SK-MEL-5 (cell line): ENCODE measurements around the gene C12orf57. TPM values are rescaled to one million over a fixed set of nuclear protein-coding genes. Genes with fewer than 3 reads are reported as not detected.
A peak's percentile ranks its signal among the peaks of the same experiment; 100 is the strongest.

Experiments used
- DNase-seq: peaks from one replicate; pipeline ENCODE4 v3.0.0-alpha.2; 2016; ENCODE audit warnings: low read depth, low spot score
- in situ Hi-C: cut with HindIII; loops from 2 replicates; pipeline ENCODE4 v1.10.0; 2016; ENCODE audit warnings: low sequenced_read_pairs, high pct_unique_total_duplicates, low pct_unique_long_range_greater_than_20kb
- total RNA-seq: library from RNA; depleted of rRNA; stranded (reverse); fragments of >200 nt; shearing (Covaris generic); gene quantifications from 2 replicates; pipeline ENCODE4 v1.2.3, GENCODE V29; 2014

Gene C12orf57
- total RNA-seq, 1 experiment from 2014 or later, result 135 TPM

DNA sequence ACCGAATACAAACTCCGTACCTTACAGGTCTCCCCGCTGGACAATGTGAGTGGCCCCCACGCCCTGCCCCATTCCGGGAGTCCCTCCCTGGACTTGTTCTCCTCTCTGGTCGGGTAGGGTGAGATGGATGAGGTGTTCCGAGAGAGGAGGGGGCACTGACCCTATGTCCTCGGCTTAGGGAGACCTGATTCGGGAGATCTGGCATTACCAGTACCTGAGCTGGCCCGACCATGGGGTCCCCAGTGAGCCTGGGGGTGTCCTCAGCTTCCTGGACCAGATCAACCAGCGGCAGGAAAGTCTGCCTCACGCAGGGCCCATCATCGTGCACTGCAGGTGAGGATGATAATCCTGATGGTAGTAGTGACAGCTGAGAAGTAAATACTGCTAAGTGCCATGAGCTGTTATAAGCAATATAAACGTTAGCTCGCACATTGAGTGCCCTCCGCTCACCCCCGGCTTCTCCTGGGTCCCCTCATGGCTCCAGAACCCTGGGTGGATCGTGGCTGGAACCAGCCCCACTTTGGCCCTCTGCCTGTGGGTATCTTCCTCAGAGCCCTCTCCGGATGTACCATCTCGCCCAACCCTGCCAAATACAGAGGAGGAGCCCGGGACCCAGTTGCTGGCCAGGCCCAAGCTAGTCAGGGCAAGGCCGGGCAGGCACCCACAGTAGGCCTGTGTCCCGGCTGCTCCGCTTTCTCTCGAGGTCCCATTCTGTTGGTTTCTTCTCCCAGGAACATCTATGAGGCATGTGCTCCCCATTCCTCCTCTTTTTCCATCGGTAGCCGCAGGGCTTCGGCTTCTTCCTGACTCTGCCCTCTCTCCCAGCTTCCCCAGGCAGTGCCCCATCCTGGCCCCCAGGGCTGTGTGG is 14.2 kb downstream of the C12orf57 start:
- DNase-seq, result no peak
- in situ Hi-C loops, result no loop called here

- DNase-seq, result no peak
- in situ Hi-C loops, result no loop called here
Observed at GRCh38 chr12:6958609-6959057, 14.8 kb downstream of the C12orf57 start.

DNA sequence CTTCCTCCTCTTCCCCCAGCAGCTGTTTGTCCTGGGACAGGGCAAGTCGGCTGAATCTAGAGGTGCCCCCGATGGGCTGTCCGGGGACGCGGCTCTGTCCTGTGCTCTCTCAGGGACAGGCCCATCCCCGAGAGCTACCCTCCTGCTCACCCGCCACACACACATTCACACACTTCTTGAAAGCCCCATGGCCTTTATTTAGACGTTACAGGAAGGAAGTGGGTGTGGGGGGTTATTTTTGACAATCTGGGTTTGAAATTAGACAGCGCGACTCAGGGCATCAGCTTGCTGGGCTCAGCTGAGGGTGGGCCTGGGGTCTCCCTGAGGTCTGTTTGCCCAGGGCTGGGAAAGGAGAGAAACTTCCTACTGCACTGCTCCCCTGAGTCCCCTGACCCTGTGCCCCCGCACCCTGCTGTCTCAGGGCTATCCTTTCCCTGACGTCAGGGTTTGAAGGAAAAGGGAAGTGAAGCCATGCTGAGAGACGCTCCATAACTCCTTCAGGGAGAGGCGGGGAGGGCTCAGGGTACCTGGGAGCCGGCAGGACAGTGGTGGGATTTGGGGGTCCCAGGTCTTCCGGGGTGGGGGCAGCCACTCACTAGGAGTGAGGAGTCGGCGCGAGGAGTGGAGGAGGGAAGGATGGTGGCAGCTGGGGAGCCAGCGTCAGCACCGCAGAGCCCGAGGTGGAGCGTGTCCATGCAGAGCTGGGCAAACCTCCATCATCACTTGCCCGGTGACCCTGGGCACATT is 15.4 kb downstream of the C12orf57 start:
- no peak for DNase-seq
- in situ Hi-C loops, result no loop called here

DNA sequence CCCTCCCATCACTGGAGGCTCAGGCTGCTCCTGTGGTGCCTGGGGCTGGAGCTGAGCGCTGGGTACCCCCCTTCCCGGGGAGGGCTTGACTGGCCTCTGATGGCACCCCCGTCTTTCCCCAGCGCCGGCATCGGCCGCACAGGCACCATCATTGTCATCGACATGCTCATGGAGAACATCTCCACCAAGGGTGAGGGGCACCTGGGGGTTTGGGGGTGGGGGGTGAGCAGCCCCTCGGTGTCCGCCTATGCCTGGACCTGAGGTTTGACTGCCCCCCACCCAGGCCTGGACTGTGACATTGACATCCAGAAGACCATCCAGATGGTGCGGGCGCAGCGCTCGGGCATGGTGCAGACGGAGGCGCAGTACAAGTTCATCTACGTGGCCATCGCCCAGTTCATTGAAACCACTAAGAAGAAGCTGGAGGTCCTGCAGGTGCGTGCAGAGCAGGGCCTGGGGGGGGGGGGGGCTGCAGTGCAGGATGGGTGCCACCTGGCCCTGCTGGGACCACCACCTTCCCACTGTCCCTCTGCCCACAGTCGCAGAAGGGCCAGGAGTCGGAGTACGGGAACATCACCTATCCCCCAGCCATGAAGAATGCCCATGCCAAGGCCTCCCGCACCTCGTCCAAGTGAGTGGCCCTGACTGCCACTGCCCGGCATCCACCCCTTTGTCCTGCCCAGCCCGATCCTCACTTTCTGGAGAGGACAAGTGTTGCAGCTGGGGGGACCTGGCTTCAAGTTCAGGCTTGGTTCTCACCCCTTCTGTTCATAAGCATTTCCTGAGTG is 16.2 kb downstream of the C12orf57 start:
- in situ Hi-C loops, result no loop called here
- DNase-seq, result no peak

- DNase-seq, result peak; percentile 44
- in situ Hi-C loops, result no loop called here
Observed at GRCh38 chr12:6960593-6961277, 16.9 kb downstream of the C12orf57 start.

DNA sequence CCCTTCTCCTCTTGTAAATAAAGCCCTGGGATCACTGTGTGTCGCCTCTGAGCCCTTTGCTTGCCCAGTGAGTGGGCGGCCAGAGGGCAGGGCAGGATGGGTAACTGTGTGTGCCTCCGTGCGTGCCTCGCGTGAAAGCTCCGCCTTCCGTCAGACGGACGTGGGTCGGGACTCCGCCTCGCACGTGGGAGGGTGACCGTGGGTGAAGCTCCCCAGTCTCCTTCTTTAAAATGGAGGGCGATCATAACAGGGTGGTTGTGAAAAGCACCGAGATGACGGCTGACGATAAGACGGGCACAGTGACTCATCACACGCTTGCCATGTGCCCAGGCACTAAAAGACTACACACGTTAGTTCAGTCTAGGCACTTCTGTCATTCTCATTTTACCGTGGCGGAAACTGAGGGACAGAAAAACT is 17.5 kb downstream of the C12orf57 start:
- peak; percentile 52 for DNase-seq
- in situ Hi-C loops, result no loop called here

DNA sequence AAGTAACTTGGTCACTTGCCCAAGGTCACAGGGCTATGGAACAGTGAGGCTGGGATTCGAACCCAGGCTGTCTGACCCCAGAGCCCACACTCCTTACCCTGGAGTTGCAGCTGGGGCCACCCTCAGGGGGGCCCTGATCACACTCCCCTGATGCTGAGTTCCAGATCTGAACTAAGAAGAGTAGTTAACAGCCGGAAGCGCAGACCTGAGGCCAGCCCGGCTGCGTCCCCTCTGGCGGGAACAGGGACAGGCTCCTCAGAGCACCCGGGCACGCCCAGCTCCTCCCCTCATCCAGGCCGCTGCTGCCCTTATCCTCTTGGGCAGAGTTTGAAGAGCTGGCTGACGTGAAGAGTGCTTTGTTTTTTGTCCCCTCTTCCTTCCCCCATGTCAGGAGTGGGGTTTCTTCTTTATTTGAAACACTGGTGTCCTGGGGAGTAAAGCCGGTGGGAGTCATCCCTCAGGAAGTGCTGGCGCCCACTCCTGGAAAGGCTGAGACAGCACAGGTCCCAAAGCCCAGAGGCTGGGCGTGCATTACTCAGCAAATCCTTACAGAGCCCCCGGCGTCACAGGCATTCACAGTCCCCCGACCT is 18.0 kb downstream of the C12orf57 start:
- peak; percentile 81 for DNase-seq
- in situ Hi-C loops, result no loop called here

- DNase-seq, result no peak
- in situ Hi-C loops, result no loop called here
Observed at GRCh38 chr12:6962285-6963015, 18.6 kb downstream of the C12orf57 start.

DNA sequence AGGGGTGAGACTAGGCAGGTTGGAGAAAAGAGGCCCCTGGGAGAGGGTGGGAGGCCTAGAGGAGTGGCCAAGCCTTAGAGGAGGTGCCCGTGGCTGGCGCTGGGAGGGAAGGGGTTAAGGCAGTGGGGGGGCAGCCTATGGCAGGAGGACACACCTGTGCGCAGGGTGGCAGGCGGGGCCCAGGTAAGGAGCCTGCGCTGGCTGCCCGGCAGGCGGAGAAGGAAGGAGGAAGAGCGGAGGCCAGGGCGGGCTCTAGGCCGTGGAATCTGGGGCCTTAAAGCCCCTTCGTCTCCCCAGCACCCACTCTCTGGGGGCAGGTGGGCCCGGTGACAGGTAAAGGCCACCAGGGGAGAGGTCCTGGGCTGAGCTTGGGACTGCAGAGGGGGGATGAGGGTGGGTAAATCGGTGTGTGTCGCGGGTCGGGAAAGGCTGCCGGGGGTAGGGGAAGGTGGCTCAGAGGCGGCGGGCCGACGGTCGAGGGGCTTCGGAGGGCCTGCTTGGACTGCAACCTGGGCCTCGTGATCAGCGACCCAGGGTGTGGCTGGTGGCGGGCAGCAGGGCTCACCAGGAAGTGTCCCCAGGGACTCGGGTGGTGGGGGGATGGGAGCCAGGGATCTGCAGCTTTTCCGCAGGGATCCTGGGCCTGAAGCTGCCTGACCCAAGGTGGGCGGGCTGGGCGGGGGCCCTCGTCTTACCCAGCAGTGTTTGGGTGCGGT is 19.4 kb downstream of the C12orf57 start:
- in situ Hi-C loops, result no loop called here
- DNase-seq, result no peak

DNA sequence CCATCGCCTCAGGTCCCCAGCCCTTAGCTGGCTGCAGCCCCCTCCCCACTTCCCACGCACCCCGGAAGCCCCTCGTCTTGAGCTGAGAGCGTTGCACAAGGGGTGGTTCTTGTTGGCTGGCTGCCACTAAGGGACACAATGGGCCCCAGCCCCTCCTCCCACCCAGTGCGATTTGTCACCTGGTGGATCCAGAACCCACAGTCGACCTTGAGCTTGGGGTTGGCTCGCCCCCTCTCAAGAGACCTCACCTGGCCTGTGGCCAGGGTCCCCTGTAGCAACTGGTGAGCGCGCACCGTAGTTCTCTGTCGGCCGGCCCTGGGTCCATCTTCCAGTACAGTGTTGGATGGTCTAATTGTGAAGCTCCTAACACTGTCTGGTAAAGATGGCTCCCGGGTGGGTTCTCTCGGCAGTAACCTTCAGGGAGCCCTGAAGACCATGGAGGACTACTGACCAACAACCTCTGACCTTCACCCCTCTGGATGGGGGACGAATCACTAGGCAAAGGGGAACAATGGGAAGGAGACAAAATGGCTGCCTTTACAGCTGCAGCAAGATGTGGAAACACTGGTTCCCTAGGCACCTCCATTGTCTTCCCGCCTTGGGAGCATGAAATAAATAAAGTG is 20.1 kb downstream of the C12orf57 start:
- DNase-seq, result no peak
- in situ Hi-C loops, result no loop called here

DNA sequence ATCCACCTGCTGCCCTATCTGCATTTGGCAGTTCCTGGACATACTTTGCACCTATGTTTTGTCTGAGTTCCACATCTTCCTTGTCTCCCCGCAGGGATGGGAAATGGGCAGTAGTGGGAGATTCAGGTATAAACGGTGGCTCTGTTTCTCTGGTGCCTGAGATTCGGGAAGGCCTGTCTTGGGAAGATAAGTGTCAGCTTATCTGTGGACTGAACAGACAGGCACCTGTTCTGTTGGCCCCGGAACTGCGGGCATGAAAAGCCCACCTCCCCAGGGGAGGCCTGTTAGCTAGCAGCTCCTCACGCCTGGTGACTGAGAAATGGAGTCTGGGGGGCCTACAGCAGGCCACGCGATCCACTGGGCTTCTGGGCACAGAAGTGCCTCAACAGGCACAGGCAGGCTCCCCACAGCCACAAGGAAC is 20.8 kb downstream of the C12orf57 start:
- in situ Hi-C loops, result no loop called here
- DNase-seq, result no peak

GRCh38 chr12:6965026-6965661 is 21.3 kb downstream of the C12orf57 start:
- in situ Hi-C loops, result no loop called here
- peak; percentile 88 for DNase-seq

DNA sequence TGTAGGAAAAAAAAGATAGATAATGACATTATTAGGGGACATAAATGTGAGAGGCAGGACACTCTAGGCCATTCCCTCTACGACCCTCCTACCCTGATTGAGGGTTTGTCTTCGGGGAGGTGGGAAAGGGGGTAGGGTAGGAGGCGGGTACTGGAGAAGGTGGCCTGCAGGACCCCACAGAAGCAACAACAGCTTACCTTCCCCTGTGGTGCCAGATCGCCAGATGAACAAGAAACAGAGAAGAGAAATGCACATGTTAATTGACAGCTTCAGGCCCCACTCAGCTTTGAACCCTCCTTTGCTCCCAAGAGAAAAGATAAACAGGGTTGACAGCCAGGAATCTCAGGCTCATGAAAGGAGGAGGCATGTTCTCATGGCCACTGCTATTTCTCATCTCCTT is 21.9 kb downstream of the C12orf57 start:
- in situ Hi-C loops, result no loop called here
- DNase-seq, result no peak

- in situ Hi-C loops, result no loop called here
- DNase-seq, result no peak
Observed at GRCh38 chr12:6966351-6966750, 22.5 kb downstream of the C12orf57 start.

- no peak for DNase-seq
- in situ Hi-C loops, result no loop called here
Observed at GRCh38 chr12:6967651-6968100, 23.9 kb downstream of the C12orf57 start.
